Measurements from ENCODE around the gene SETBP1. TPM values are rescaled to one million over a fixed set of nuclear protein-coding genes. Genes with fewer than 3 reads are reported as not detected.

SETBP1 gene
- total RNA-seq, 1 donor from 2014 or later, result 15.5 TPM

GRCh38 chr18:44901283-44901682, 220.6 kb downstream of the SETBP1 start:
- intact Hi-C loops (cut with DNase I), result no loop called here
- DNase-seq (ENCODE audit: low spot score), result no peak

- DNase-seq (ENCODE audit: low spot score), result no peak
Observed at GRCh38 chr18:44903327-44903726, 222.6 kb downstream of the SETBP1 start.

GRCh38 chr18:44904768-44905167, 224.1 kb downstream of the SETBP1 start:
- intact Hi-C loops (cut with DNase I), result no loop called here

More at GRCh38 chr18:44903327-44903726, 222.6 kb downstream of the SETBP1 start:
- intact Hi-C loops (cut with DNase I), result no loop called here

GRCh38 chr18:44909191-44909719, 228.6 kb downstream of the SETBP1 start:
- intact Hi-C loops (cut with DNase I), result no loop called here
- no peak for DNase-seq (ENCODE audit: low spot score)

More at GRCh38 chr18:44904768-44905167, 224.1 kb downstream of the SETBP1 start:
- DNase-seq (ENCODE audit: low spot score), result no peak

GRCh38 chr18:44911260-44911659, 230.6 kb downstream of the SETBP1 start:
- intact Hi-C loops (cut with DNase I), result no loop called here
- DNase-seq (ENCODE audit: low spot score), result no peak

- intact Hi-C loops (cut with DNase I), result no loop called here
- DNase-seq (ENCODE audit: low spot score), result no peak
Observed at GRCh38 chr18:44911773-44912172, 231.1 kb downstream of the SETBP1 start.

GRCh38 chr18:44912740-44913478, 232.2 kb downstream of the SETBP1 start:
- DNase-seq (ENCODE audit: low spot score), result no peak
- intact Hi-C loops (cut with DNase I), result no loop called here

GRCh38 chr18:44914028-44914427, 233.3 kb downstream of the SETBP1 start:
- intact Hi-C loops (cut with DNase I), result no loop called here
- no peak for DNase-seq (ENCODE audit: low spot score)

- intact Hi-C loops (cut with DNase I), result no loop called here
- no peak for DNase-seq (ENCODE audit: low spot score)
Observed at GRCh38 chr18:44915213-44915612, 234.5 kb downstream of the SETBP1 start.

GRCh38 chr18:44915661-44916060, 235.0 kb downstream of the SETBP1 start:
- DNase-seq (ENCODE audit: low spot score), result no peak
- intact Hi-C loops (cut with DNase I), result no loop called here

- intact Hi-C loops (cut with DNase I), result no loop called here
Observed at GRCh38 chr18:44916429-44917207, 235.9 kb downstream of the SETBP1 start.

GRCh38 chr18:44917216-44918141, 236.8 kb downstream of the SETBP1 start:
- no peak for DNase-seq (ENCODE audit: low spot score)
- intact Hi-C loops (cut with DNase I), result no loop called here

More at GRCh38 chr18:44916429-44917207, 235.9 kb downstream of the SETBP1 start:
- DNase-seq (ENCODE audit: low spot score), result no peak

- DNase-seq (ENCODE audit: low spot score), result no peak
- intact Hi-C loops (cut with DNase I), result no loop called here
Observed at GRCh38 chr18:44918142-44918476, 237.4 kb downstream of the SETBP1 start.

- intact Hi-C loops (cut with DNase I), result no loop called here
- no peak for DNase-seq (ENCODE audit: low spot score)
Observed at GRCh38 chr18:44920441-44920840, 239.8 kb downstream of the SETBP1 start.

- intact Hi-C loops (cut with DNase I), result no loop called here
- DNase-seq (ENCODE audit: low spot score), result no peak
Observed at GRCh38 chr18:44921974-44922373, 241.3 kb downstream of the SETBP1 start.

GRCh38 chr18:44922968-44923367, 242.3 kb downstream of the SETBP1 start:
- intact Hi-C loops (cut with DNase I), result no loop called here
- DNase-seq (ENCODE audit: low spot score), result no peak

GRCh38 chr18:44924785-44925499, 244.3 kb downstream of the SETBP1 start:
- intact Hi-C loops (cut with DNase I), result no loop called here
- DNase-seq (ENCODE audit: low spot score), result no peak

GRCh38 chr18:44927127-44927849, 246.6 kb downstream of the SETBP1 start:
- intact Hi-C loops (cut with DNase I), result no loop called here
- DNase-seq (ENCODE audit: low spot score), result no peak

All from cardiac septum (tissue), 1 donor.